H1 (cell line): ENCODE measurements around the gene CTNNA3. TPM values are rescaled to one million over a fixed set of nuclear protein-coding genes. Genes with fewer than 3 reads are reported as not detected.

Source experiments
- BACH1 ChIP-seq: IDR thresholded peaks from 2 replicates; pipeline ENCODE4 v1.6.1; 2012; ENCODE audit warnings: low read length, improper control_type of control experiment
- BRCA1 ChIP-seq: IDR thresholded peaks from 2 replicates; pipeline ENCODE4 v1.6.1; 2012; ENCODE audit warnings: low read depth, low read length, improper control_type of control experiment
- CEBPB ChIP-seq: IDR thresholded peaks from 2 replicates; pipeline ENCODE4 v1.6.1; 2012; ENCODE audit warnings: low read depth, low read length
- CREB1 ChIP-seq: IDR thresholded peaks from 2 replicates; pipeline ENCODE4 v1.6.1; 2012; ENCODE audit warnings: inconsistent platforms
- RBBP5 ChIP-seq: IDR thresholded peaks from 2 replicates; pipeline ENCODE4 v1.7.1; 2012; ENCODE audit warnings: low read depth, mild to moderate bottlenecking, inconsistent platforms, low read length, moderate library complexity, borderline replicate concordance
- SIN3A ChIP-seq, 2 experiments: IDR thresholded peaks in 1 of 2; conservative IDR thresholded peaks in 1 of 2; 2 replicates each; pipeline ENCODE4 v1.6.1; 2011 to 2012; ENCODE audit warnings: low read length in 2 of 2, improper control_type of control experiment in 1 of 2, low read depth in 1 of 2, mild to moderate bottlenecking in 1 of 2
- SP4 ChIP-seq: IDR thresholded peaks from 2 replicates; pipeline ENCODE4 v1.6.1; 2012; ENCODE audit warnings: low read length, inconsistent platforms
- TAF7 ChIP-seq: optimal IDR thresholded peaks from 2 replicates; pipeline ENCODE3; 2011; ENCODE audit warnings: low read depth, mild to moderate bottlenecking, inconsistent platforms, low read length, moderate library complexity, borderline replicate concordance
- polyA plus RNA-seq, 7 experiments: library from polyadenylated mRNA; depleted of rRNA in 3 of 7; stranded (reverse) in 5 of 7; unstranded in 2 of 7; fragments of >200 nt in 5 of 7; fragments of 200-250 nt in 2 of 7; gene quantifications; 1 replicate in 5 of 7; 2 replicates in 1 of 7; 4 replicates in 1 of 7; pipeline versions ENCODE4 v1.2.1 to v1.2.3, GENCODE V29; 2011 to 2013; ENCODE audit warnings: missing spikeins in 2 of 7, mixed read lengths in 2 of 7
- total RNA-seq: library from RNA; stranded (reverse); fragmentation: NEBNext Ultra II Directional; extraction: Animal tissue kit (Norgen Biotek cat#: 25700); gene quantifications from 2 replicates; pipeline ENCODE4 v1.2.1, GENCODE V29; 2021
- TF ChIP-seq, protein P1 (sequence below), 3 experiments: IDR thresholded peaks; 1 replicate in 2 of 3; 2 replicates in 1 of 3; pipeline versions ENCODE4 v1.5.1 to v1.6.1; 2011; ENCODE audit warnings: low read length in 3 of 3, mild to moderate bottlenecking in 3 of 3, inconsistent platforms in 2 of 3, low read depth in 1 of 3, moderate library complexity in 1 of 3; ENCODE audit not compliant: insufficient read depth in 1 of 3; ENCODE audit errors: control extremely low read depth in 1 of 3

CTNNA3 gene
- total and polyA plus RNA-seq, 2 of the 8 experiments (the other 6 are each of a cell fraction or from before 2014, with no cell fraction given), result 1.3 to 1.5 TPM

DNA sequence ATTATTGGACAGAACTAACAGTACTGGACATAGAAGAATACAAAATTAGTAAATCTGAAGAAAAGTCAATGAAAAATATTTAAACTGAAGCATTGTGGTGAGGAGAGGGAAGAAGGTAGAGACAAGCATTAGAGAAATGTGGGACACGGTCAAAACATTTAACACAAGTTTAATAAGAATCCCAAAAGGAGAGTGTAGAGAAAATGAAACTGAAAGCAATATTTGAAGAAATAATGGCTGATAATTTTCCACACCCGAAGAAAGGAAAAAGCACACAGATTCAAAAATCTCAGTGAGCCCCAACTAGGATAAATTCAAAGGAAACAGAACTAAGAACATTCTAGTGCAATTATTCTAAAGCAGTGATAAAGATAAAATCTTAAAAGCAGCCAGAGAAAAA lies 896.5 kb downstream of the CTNNA3 start (continued):
- TF ChIP-seq, protein P1, sequence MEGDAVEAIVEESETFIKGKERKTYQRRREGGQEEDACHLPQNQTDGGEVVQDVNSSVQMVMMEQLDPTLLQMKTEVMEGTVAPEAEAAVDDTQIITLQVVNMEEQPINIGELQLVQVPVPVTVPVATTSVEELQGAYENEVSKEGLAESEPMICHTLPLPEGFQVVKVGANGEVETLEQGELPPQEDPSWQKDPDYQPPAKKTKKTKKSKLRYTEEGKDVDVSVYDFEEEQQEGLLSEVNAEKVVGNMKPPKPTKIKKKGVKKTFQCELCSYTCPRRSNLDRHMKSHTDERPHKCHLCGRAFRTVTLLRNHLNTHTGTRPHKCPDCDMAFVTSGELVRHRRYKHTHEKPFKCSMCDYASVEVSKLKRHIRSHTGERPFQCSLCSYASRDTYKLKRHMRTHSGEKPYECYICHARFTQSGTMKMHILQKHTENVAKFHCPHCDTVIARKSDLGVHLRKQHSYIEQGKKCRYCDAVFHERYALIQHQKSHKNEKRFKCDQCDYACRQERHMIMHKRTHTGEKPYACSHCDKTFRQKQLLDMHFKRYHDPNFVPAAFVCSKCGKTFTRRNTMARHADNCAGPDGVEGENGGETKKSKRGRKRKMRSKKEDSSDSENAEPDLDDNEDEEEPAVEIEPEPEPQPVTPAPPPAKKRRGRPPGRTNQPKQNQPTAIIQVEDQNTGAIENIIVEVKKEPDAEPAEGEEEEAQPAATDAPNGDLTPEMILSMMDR (IDR thresholded peaks at IDR 0.05; ENCODE audit: control extremely low read depth in 1 of 3, insufficient read depth in 1 of 3, low read depth in 1 of 3, low read length in 3 of 3), result no peak
- TF ChIP-seq RBBP5 (no peak), SIN3A (conservative IDR thresholded peaks at IDR 0.05 in 1 of 2, IDR thresholded peaks at IDR 0.05 in 1 of 2; ENCODE audit: low read depth in 1 of 2, low read length in 2 of 2) (no peak), BACH1 (no peak), TAF7 (no peak), BRCA1 (no peak), CEBPB (no peak), CREB1 (no peak), SP4 (no peak)
